HPDE6-E6E7 (cell line): ENCODE measurements around the gene COG2.

Source experiments
- DNase-seq: peaks from one replicate; pipeline ENCODE4 v3.0.0; 2011; ENCODE audit warnings: missing footprints; ENCODE audit errors: extremely low spot score

COG2 gene

GRCh38 chr1:230700132-230700531, 57.9 kb downstream of the COG2 start:
- no peak for DNase-seq

- no peak for DNase-seq
Measured at GRCh38 chr1:230701434-230701833, 59.2 kb downstream of the COG2 start.

GRCh38 chr1:230701895-230702768, 59.9 kb downstream of the COG2 start:
- no peak for DNase-seq

GRCh38 chr1:230702934-230703678, 60.8 kb downstream of the COG2 start:
- no peak for DNase-seq

GRCh38 chr1:230703679-230704385, 61.6 kb downstream of the COG2 start:
- no peak for DNase-seq

GRCh38 chr1:230704830-230705229, 62.5 kb downstream of the COG2 start:
- DNase-seq: no peak

- no peak for DNase-seq
Measured at GRCh38 chr1:230705289-230706019, 63.2 kb downstream of the COG2 start.

- no peak for DNase-seq
Measured at GRCh38 chr1:230706020-230706699, 63.9 kb downstream of the COG2 start.

GRCh38 chr1:230706887-230707731, 64.8 kb downstream of the COG2 start:
- no peak for DNase-seq

GRCh38 chr1:230707732-230708630, 65.7 kb downstream of the COG2 start:
- no peak for DNase-seq

- peak; percentile 27 for DNase-seq
Measured at GRCh38 chr1:230708631-230709580, 66.6 kb downstream of the COG2 start.

- no peak for DNase-seq
Measured at GRCh38 chr1:230709619-230710542, 67.6 kb downstream of the COG2 start.

- no peak for DNase-seq
Measured at GRCh38 chr1:230710543-230710904, 68.2 kb downstream of the COG2 start.

GRCh38 chr1:230711245-230711644, 69.0 kb downstream of the COG2 start:
- DNase-seq: no peak

- DNase-seq: no peak
Measured at GRCh38 chr1:230712470-230712942, 70.2 kb downstream of the COG2 start.

GRCh38 chr1:230713138-230713537, 70.9 kb downstream of the COG2 start:
- no peak for DNase-seq

GRCh38 chr1:230713547-230713914, 71.2 kb downstream of the COG2 start:
- no peak for DNase-seq
